ENCODE results near the gene ITGB1.

DNA sequence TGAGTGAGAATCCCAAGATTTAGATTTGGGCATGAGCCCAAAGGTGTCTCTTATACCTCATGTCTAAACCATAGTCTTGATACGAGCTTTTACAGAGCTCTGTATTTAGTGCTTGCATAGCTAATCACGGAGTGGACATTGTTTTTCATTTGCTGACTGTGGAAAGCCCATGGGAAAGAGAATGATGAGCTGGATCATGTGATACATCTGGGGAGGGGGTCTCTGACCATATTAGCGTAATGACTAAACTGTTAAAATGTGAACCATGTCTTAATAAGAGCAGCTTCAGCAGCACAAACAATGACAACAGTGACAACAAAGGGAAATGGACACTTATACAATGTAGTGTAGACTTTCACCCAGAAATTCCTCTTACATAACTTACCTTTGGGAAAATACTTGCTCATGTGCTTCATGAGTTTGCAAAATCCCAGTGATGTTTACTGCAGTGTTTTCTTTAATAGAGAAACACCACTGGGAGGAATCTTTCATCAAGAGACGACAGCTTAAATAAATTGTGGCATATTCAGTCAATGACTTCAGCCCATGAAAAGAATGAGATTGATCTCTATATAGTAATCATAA, 44.0 kb upstream of the ITGB1 start:
- TF ChIP-seq, protein P1, sequence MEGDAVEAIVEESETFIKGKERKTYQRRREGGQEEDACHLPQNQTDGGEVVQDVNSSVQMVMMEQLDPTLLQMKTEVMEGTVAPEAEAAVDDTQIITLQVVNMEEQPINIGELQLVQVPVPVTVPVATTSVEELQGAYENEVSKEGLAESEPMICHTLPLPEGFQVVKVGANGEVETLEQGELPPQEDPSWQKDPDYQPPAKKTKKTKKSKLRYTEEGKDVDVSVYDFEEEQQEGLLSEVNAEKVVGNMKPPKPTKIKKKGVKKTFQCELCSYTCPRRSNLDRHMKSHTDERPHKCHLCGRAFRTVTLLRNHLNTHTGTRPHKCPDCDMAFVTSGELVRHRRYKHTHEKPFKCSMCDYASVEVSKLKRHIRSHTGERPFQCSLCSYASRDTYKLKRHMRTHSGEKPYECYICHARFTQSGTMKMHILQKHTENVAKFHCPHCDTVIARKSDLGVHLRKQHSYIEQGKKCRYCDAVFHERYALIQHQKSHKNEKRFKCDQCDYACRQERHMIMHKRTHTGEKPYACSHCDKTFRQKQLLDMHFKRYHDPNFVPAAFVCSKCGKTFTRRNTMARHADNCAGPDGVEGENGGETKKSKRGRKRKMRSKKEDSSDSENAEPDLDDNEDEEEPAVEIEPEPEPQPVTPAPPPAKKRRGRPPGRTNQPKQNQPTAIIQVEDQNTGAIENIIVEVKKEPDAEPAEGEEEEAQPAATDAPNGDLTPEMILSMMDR (conservative IDR thresholded peaks at IDR 0.05): no peak
- TF ChIP-seq EZH2 (IDR thresholded peaks at IDR 0.05; ENCODE audit: low read depth): no peak
